Kidney (tissue), 14 donors: ENCODE results near the gene TXNDC12. TPM values are rescaled to one million over a fixed set of nuclear protein-coding genes. Genes with fewer than 3 reads are reported as not detected.

Experiments
- DNase-seq, 5 donors: peaks; one replicate each; pipeline ENCODE4 v3.0.0-alpha.2; 2013 to 2020
- FAIRE-seq: peaks from 2 replicates; lab custom pipeline; 2012; peaks lifted over from hg19 to GRCh38; lab: Jason Lieb, UNC
- H3K27ac ChIP-seq, 2 donors: one replicate each; pipeline ENCODE4 v1.7.0; 2013; ENCODE audit warnings: low read depth in 2 of 2, low read length in 2 of 2, inconsistent platforms in 1 of 2
- H3K27me3 ChIP-seq: one replicate; pipeline ENCODE4 v1.7.1; 2013; ENCODE audit warnings: low read length, inconsistent platforms; ENCODE audit not compliant: control insufficient read depth, insufficient read depth
- H3K36me3 ChIP-seq, 3 donors: one replicate each; pipeline versions ENCODE4 v1.7.0 to v1.7.1; 2013; ENCODE audit warnings: low read length in 3 of 3, control low read depth in 1 of 3, inconsistent platforms in 1 of 3; ENCODE audit not compliant: insufficient read depth in 3 of 3, control insufficient read depth in 2 of 3
- H3K4me1 ChIP-seq, 3 donors: one replicate each; pipeline versions ENCODE4 v1.7.0 to v1.7.1; 2013; ENCODE audit warnings: low read length in 3 of 3, inconsistent platforms in 1 of 3, low read depth in 1 of 3; ENCODE audit not compliant: control insufficient read depth in 2 of 3, insufficient read depth in 2 of 3
- H3K4me3 ChIP-seq, 3 donors: one replicate each; pipeline versions ENCODE4 v1.7.0 to v1.8.1; 2013; ENCODE audit warnings: low read length in 3 of 3, control low read depth in 1 of 3, inconsistent platforms in 1 of 3
- H3K9ac ChIP-seq, 3 donors: one replicate each; pipeline versions ENCODE4 v1.7.0 to v1.7.1; 2013; ENCODE audit warnings: low read length in 3 of 3, control low read depth in 1 of 3, inconsistent platforms in 1 of 3
- H3K9me3 ChIP-seq, 3 donors: one replicate each; pipeline versions ENCODE4 v1.7.0 to v1.7.1; 2013; ENCODE audit warnings: low read length in 3 of 3, control low read depth in 1 of 3, inconsistent platforms in 1 of 3; ENCODE audit not compliant: control insufficient read depth in 2 of 3, insufficient read depth in 1 of 3
- CTCF ChIP-seq: IDR thresholded peaks from 3 replicates; pipeline ENCODE4 v1.5.1; 2012; ENCODE audit warnings: mild to moderate bottlenecking, moderate library complexity, borderline replicate concordance; ENCODE audit not compliant: insufficient read depth; ENCODE audit errors: extremely low read depth
- intact Hi-C: fragments of 100-400 bp; cut with DNase I; formaldehyde crosslinking; loops from one replicate; pipeline ENCODE4 v1.11.1; 2022
- polyA plus RNA-seq: library from polyadenylated mRNA; stranded (reverse); fragments of 350-450 nt; fragmentation: Illumina TruSeq; extraction: RNeasy Lipid Tissue Mini Kit (QIAGEN cat#74804); gene quantifications from one replicate; pipeline ENCODE4 v1.2.3, GENCODE V29; 2014; ENCODE audit warnings: low read depth, low replicate concordance; ENCODE audit not compliant: insufficient read depth
- total RNA-seq: library from RNA; stranded (reverse); fragmentation: NEBNext Ultra II Directional; extraction: Animal tissue kit (Norgen Biotek cat#: 25700); gene quantifications from one replicate; pipeline ENCODE4 v1.2.1, GENCODE V29; 2021
- donor health status: control.
- donor health status: control.
- donor health status: control.
- donor health status: control.
- donor health status: control.
- donor health status: DM: yes; HTN: yes; CAD: no.
- donor health status: Normal renal cell carcinoma (clear cell type).

The TXNDC12 gene
- total and polyA plus RNA-seq, 2 donors from 2014 or later, result 40.5 to 46.0 TPM

- Histone ChIP-seq H3K4me3 (no peak overlapping the region), H3K27ac (no peak overlapping the region), H3K9me3 (no peaks in the 10 kb centered on the region), H3K27me3 (no peaks in the 10 kb centered on the region), H3K36me3 (no peaks in the 10 kb centered on the region), H3K9ac (no peak overlapping the region), H3K4me1 (no peaks in the 10 kb centered on the region)
- no peak for TF ChIP-seq CTCF
- no peak for DNase-seq
- intact Hi-C loops, result no loop called here
- no peak for FAIRE-seq
Measured at GRCh38 chr1:51973587-51974474, 81.2 kb downstream of the TXNDC12 start.

Other genes with a start within 250 kb of the TXNDC12 start
- 110 TPM for gene NRDC, start 176.5 kb downstream of the TXNDC12 start, total RNA-seq
- gene NRDC, start 176.5 kb downstream of the TXNDC12 start, polyA plus RNA-seq, result 99.5 TPM
- gene RAB3B, start 64.5 kb downstream of the TXNDC12 start, total RNA-seq, result 0.72 TPM
- 0.60 TPM for gene RAB3B, start 64.5 kb downstream of the TXNDC12 start, polyA plus RNA-seq
- gene KTI12, start 21.4 kb downstream of the TXNDC12 start, total RNA-seq, result 8.5 TPM
- gene KTI12, start 21.4 kb downstream of the TXNDC12 start, polyA plus RNA-seq, result 6.4 TPM
- 41.5 TPM for gene BTF3L4, start 1.1 kb upstream of the TXNDC12 start, total RNA-seq
- 45.3 TPM for gene BTF3L4, start 1.1 kb upstream of the TXNDC12 start, polyA plus RNA-seq
- gene ZFYVE9, start 86.9 kb upstream of the TXNDC12 start, total RNA-seq, result 18.9 TPM
- gene ZFYVE9, start 86.9 kb upstream of the TXNDC12 start, polyA plus RNA-seq, result 10.5 TPM